Middle frontal gyrus (tissue), 1 donor: ENCODE data around the gene THADA.

Experiments used
- DNase-seq: peaks from one replicate; pipeline ENCODE4 v3.0.0-alpha.2; 2015; ENCODE audit warnings: low spot score; ENCODE audit errors: extremely low spot score

Gene THADA

DNA sequence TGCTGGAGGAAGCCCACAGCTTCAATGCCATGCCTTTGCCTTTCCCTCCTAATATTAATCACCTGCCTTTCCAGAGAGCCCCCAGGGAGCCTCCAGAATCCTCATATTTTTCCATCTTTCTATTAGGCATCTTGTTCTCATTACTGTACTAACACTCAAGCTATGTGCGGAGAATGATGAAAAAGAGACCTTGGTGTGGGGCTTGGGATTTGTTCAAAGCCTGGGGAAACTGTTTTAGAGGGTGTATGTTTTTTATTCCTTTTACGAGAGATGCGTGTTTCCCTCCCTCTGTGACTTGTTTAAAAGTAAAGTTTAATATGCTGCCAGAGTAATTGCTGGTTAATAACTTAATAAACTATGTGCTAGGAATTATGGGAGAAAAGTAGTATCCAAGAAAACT, 267.0 kb downstream of the THADA start:
- no peak for DNase-seq

DNA sequence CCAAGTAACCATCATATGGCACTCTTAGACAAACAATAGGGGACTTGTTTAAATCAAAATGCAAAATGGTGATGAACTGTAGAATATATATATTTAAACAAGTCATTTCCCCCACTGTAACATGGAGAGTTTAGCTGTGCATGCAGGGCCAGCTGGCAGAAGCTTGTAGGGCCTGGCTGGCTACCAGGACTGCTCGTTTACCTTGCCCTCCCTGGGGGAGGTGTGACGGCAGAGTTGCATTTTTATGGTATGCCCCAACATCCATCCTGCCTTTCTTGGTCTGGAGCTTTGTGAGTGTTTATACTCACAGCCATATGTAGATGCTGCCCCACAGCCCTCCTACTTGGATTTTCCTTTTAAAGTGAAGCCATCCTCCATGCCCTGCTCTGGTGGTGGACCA, 267.7 kb downstream of the THADA start:
- no peak for DNase-seq

DNA sequence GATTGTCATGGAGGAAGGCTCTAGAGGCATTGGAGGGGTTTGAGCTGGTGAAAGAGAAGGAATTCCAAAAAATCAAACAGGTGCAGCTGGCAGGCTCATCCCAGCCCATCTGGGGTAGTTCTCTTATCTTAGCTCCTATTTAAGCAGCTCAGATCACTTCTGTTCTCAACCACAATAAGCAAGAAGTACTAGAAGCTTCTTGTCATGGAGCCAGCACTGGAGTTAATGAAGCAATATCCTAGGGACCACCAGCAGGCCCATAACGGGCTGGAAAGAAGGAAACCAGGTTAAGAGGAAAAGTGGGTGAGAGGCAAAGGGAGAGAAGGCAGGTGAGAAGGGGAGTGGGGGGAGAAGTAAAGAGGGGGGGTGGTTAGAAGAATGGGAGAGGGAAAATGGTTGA, 268.7 kb downstream of the THADA start:
- DNase-seq = no peak

DNA sequence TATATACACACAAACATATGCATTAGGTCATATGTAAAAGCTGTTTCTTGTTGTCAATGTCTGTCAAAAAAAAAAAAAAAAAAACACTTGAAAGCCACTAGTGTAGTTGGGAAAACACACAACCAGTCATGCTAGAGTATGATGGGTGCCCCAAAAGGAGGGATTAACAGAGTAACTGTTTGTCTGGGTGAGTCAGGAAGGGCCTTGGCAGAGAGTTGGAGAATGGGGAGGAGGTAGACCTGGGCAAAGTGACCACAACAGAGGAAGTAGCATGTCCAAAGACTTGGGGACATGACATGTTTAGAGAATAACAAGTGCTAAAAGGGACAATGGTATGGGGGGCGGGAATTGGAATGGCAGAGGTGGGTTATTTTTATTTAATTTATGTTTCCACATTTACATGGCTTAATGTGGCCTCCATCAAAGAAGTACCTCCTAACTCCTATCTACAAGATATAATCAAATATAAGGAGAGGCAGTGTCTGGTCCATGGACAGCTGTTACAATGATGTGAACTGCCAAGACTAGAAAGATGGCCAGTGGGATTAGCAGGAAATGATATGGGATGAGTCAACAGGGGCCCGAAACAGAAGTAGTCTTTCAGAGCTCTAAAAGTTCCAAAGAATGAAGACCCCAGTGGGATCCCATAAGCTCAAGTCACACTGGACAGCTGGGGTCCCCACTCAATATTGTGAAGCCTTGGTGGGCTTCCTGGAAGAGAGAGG, 269.6 kb downstream of the THADA start:
- no peak for DNase-seq

DNA sequence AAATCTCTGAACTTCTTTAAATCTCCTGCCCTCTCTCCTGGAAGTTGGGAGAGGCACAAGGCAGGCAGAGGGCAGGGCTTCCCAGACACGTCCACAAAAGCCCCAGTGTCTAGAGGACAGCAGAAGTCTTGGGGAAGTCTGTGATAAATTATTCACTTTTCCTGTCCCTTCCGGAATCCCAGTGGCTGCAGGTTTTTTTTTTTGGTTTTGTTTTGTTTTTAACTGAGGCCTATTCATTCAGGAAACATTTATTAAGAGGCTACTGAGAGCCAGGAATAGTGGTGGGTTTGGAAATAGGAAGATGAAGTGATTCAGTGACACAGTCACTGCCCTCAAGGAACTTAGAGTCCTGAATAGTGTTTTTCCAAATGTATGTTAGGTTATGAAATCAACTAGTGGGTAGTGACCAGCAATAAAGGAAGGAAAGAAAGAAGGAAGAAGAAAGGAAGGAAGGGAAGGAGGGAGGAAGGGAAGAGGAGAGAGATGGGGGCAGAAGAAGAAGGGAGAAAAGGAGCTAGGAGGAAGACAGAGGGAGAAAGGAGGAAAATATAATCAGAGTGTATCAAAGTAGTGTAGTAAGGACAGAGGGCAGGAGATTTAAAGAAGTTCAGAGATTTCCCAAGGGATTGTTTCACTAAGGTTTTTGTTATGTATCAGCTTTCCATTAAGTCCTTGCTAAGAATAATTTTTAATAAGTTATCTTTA, 270.6 kb downstream of the THADA start:
- no peak for DNase-seq

DNA sequence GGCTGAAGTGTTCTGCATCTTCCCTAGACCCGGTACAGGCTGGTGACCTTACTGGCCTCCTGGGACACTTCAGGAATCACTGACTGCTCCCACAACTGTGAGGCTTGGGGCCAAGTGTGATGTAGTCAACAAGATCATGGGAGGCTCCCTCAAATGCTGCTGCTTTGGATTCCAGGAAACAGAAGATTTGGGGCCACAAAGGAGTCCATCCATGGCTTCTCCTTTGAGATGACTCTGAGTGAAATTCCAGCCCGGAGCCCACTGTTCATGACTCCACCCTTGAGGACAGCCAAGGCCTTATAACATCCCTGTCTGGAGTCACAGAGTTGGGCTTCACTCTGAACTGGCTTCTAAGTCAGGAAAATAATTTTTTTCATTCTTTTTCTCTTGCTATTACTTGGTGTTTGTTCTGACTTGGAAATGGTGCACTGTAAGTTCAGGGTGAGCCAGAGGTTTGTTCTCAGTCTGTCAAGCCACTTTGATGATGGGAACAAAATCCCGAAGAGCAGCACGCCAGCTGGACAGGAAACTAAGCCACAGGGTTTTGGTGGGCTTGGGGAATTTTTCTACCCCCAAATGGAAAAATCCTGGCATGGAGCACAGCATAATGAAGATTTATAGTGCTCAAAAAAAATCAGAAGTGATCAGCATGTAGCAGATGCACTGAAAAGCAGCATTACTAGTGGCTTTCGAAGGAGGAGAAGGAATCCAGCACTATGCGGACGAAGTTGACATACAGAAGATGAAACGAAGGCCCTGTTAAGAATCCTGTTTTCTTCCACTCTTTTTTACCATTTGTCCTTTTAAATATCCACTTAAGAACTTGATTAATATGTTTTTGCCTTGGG, 271.4 kb downstream of the THADA start:
- no peak for DNase-seq

DNA sequence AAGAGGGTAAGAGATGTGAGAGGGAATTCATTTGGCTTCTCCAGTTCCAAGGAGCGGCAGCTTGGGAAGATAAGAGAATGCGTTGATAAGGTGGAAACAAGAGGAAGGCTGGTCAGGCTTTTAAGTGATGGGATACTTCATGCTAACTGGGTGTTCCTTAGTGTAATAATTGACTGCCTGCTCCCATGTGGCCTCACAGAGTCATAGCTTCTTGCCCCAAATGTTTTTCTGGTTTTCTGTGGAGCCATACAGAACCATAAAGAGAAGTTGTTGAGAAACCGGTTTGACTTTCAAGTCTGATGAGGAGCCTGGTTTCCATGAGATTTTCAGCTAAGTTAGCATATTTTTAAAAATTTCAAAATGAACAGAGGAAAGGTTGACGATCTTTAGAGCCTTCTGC, 272.0 kb downstream of the THADA start:
- DNase-seq = no peak

DNA sequence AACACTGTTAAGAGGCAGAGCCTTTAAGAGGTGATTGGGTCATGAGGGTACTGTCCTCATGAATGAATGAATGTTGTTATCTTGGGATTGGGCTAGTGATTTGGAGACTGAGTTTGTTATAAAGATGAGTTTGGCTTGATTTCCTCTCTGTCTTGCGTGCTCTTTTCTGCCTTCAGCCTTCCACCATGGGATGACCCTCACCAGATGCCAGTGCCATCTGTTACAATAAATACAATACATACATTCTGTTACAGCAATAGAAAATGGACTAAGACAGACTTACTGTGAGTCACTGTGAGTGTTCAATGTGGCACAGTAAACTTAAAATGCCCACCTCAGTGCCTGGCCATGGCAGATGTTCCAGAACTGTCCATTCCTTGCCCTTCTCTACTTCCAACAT, 274.4 kb downstream of the THADA start:
- DNase-seq = no peak

DNA sequence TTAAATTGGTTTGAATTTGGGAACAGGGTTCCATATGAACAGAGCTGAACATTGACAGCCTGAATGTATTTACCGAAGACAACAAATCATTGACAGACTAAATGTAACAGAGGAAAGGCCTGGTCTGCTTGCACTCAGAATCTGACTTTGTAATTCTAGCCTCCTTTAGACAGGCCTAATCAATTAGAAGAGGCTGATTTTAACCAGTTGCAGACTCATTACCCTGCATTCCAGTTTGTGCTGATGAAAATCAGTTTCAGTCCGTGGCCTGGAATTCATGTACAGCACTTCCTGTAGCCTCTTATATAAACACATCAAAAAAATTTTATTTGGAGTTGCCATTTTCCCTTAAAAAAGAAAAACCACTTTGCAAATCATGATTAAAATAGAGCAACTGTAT, 276.3 kb downstream of the THADA start:
- DNase-seq = no peak

DNA sequence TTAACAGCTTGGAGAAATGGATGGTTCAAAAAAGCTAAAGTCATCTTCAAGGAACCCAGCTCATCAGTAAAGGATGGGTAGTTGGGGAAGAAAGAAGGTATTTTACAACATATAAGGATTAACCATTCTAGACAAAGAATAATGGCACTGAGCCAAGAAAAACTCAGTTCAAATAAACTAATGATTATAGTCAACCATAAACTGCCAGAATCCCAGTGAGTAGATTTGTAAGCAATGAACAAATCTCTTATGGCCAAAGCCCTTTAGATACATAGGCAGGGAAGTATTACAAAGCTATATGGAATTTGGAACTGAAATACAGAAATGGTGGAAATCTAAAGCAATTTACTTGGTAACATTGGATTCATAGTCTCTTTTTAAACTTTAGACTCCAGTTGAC, 277.0 kb downstream of the THADA start:
- DNase-seq = no peak

DNA sequence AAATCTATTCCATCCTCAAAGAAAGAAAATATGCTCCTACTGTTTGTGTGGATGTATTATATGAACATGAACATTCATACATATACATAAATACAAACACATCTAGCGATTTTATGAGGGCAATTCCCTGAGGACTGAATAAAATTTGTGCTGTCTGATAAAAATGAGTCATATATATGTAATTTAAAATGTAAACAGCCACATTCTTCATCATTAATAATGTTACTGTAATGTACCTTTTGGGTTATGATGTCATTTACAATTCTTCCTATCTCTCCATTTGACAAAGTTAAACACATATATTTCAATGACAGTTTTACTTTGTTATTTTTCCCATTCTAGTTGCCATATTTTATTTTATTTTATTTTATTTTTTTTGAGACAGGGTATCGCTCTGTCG, 278.2 kb downstream of the THADA start:
- DNase-seq = no peak

DNA sequence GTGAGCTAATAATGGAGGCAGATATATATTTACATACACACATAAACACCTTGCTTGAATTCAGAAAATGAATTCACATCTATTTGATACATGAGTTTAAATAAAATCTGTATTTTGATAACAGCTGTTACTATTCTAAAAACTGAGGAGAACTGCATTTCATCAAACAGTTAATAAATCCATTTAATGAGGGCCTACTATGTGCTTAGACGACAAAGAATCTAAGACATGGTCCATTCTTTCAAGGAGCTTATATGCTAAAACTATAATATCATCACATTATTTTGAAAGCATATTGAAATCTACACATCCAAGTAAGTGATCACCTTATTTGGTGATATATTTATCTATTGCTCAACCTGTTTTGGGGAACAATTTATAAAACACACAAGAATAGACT, 278.6 kb downstream of the THADA start:
- DNase-seq = no peak

DNA sequence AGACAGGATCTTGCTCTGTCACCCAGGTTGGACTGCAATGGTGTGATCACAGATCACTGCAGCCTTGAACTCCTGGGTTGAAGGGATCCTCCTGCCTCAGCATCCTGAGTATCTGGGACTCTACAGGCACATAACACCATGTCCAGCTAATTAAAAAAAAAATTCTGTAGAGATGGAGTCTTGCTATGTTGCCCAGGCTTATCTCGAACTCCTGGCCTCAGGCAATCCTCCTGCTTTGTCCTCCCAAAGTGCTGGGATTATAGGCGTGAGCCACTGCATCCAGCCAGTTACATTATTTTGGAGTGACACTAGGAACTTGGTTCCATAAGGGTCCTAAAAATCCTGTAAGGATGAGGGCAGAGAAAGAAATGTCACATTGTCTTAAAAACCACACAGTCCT, 280.4 kb downstream of the THADA start:
- no peak for DNase-seq

DNA sequence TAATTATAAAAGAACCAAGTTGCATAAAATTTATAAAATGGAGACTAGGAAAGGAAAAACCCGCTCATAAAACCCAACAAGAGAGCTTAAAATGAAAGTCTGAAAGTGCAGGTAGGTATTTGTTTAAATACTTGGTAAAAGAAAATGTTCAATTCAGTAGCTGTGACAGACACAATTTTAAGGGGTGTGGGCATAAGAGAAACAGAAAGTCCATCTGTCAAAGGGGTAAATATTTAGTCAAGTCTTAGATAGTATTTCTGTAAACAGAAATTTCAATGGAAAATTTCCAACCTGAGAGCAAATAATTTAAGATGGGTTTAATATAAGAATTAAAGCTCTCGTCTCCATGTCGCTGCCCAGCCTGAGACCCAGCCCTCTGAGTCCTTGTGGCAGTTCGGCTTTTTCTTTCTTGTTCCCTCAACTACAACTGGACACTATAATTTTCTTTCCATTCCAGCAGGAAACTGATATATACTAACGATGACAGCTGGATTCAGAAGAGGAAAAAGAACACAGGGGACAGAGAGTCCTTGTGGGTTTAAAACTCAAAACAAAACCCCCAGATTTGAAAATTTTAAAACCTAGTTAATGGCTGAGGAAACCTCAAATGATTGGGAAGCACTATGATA, 281.4 kb downstream of the THADA start:
- no peak for DNase-seq

DNA sequence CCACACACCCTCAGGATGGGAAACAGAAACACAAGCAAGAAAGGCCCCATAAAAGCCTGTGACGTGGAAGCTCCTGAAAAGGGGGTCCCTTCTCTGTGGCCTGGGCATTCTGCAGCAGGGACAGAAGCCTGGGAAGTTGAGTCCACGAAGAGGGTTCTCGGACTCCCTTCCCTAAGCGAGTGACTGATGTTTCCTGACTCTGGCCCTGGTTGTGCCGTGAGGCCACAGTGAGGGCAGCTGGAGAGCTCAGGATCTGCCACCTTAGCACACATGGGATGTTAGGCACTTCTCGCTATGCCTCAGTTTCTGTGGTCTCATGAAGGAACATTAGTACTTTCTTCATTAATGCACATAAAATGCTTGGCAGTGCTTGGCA, 282.2 kb downstream of the THADA start:
- no peak for DNase-seq

DNA sequence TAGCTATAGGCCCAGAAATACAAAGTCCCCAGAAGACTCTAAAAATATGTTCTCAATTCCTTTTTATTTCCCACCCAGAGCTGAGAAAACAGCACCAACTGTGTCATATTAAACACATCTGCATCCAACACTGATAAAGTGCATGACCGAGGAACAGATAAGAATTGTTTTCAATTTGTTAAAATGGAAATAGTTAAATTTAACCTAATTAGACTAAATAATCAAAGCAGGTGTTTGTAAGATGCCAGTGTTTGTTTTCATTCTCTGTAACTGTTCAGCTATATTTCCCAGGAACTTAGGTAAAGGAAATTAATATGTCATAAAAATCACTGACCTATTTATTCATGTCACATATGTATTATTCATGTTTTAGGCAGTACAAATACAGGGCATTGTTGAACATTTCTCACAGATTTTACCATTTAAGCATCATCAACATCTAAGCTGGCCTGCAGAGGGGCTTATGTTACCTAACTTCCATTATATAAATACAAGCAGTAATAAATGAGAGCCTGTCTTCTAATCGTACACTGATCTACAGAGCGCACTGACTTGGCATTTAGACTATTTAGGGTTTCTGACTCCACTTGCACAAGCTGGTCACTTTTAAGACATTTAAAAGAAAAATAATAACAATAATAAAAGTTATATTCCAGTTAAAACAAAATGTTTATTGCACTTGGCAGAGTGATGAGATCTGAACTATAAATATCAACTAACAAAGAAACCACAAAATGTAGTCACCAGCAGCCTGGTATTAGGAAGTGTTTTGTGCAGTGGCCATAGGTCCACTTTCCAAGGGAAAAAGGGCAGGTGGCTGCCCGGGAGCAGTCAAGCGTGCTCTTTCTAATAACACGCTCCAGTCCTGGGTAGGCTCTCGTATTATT, 282.8 kb downstream of the THADA start:
- no peak for DNase-seq

DNA sequence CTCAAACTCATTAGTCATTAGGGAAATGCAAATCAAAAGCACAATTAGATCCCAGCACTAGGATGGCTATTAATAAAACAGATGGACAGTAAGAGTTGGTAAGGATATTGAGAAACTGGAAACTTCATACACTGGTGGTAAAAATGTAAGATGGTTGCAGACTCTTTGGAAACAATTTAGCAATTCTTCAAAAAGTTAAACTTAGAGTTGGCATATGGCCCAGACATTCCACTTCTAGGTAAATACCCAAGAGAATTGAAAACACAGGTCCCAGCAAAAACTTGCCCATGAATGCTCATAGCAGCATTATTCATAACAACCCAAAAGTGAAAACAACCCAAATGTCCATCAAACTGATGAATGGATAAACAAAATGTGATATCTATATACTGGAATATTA, 284.6 kb downstream of the THADA start:
- no peak for DNase-seq

DNA sequence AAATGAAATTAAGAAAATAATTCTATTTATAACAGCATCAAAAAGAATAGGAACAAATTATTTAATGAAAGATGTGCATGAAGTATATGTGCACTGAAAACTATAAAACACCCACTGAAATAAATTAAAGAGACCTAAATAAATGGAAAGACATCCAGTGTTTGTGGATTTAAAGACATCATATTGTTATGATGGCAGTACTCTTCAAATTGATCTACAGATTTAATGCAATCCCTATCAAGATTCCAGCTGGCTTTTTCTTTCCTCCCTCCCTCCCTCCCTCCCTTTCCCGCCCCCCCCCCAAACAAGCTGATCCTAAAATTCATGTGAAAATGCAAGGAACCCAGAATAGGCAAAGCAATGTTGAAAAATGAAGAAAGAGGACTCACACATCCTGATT, 285.9 kb downstream of the THADA start:
- no peak for DNase-seq

DNA sequence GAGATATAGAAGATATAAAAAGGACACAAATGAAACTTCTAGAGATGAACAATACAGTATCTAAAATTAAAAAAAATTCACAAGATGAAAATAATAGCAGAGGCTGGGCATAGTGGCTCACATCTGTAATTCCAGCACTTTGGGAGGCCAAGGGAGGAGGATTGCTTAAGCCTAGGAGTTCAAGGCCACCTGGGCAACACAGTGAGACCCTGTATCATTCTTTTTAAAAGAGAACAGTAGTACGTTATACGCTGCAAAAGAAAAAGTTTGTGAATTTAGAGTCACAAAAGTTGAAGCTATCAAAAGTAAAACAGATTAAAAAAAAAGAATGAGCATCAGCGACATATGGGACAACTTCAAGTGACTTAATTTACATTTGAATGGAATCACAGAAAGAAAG, 287.9 kb downstream of the THADA start:
- DNase-seq = no peak

DNA sequence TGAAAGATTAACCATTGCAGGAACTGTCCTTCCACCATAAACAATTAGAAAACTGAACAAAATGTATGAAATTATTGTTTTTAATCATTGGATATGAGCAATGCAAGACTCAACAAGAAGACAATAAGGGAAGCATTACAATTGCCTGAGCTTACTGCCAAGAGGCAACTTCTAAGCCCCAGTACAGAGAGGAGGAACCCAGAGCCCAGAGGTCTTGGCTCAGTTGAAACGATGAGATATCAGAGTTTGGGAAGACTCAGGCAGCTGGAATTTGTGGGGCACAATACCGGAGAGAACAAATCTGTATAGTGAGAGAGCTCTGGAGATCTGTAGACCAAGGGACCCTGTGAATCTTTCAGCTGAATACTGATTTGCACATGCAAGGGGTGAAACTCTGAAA, 288.8 kb downstream of the THADA start:
- DNase-seq = no peak

DNA sequence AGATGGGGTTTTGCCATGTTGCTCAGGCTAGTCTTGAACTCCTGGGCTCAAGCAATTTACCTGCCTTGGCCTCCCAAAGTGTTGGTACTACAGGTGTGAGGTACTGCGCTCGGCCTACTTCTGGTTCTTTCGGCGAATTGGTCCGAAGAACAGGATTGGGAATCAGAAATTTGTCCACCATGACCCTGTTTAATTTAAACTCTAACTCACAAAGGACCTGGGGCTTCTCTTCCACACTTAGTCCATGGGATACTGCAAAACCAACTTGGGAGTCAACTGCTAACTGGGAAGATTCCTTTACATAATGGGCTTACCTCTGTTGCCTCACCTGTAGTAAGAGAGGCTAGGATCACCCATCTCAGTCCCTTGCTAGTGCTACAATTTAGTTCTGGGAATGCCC, 289.6 kb downstream of the THADA start:
- no peak for DNase-seq
